Measurements from ENCODE around the gene FANCG. TPM values are rescaled to one million over a fixed set of nuclear protein-coding genes. Genes with fewer than 3 reads are reported as not detected.

FANCG gene
- total RNA-seq, 4 donors from 2014 or later = 5.5 to 13.0 (median 12.0) TPM

- TF ChIP-seq CTCF (IDR thresholded peaks at IDR 0.05; ENCODE audit: low read depth) = no peak
Measured at GRCh38 chr9:35042081-35042604, 37.6 kb downstream of the FANCG start.

- TF ChIP-seq CTCF (IDR thresholded peaks at IDR 0.05; ENCODE audit: low read depth) = no peak
Measured at GRCh38 chr9:35035851-35036701, 43.7 kb downstream of the FANCG start.

DNA sequence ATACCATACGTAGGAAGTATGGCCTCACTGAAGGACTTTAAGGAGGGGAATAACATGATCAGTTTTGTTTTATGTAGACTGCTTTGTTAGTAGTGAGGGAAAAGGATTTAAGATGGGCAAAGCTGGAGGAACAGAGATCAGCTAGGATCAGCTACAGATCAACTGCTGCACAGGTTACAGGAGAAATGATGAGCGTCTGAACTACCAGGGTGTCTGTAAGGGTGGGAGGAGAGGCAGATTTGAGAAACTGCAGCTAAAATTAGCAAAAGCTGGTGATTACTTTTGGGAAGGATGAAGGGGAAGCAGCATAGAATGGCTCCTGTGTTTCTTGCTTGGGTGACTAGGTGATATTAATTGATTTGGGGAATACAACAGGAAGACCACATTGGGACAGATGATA lies 46.6 kb downstream of the FANCG start:
- no peak for TF ChIP-seq CTCF (IDR thresholded peaks at IDR 0.05; ENCODE audit: low read depth)

DNA sequence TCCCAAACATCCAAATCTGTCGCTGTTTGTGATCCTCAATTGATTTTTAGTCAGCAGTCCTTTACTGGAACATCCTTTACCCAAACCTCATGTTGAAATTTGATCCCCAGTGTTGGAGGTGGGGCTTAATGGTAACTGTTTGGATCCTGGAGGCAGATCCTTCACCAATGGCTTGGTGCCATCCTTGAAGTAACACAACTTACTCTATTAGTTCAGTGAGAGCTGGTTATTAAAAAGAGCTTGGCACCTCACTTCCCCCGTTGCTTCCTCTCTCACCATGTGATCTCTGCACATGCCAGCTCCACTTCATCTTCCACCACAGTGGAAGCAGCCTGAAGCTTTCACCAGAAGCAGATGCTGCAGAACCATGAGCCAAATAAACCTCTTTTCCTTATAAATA lies 49.9 kb downstream of the FANCG start:
- TF ChIP-seq CTCF (IDR thresholded peaks at IDR 0.05; ENCODE audit: low read depth) = no peak

GRCh38 chr9:35029241-35029640 lies 50.5 kb downstream of the FANCG start:
- no peak for TF ChIP-seq CTCF (IDR thresholded peaks at IDR 0.05; ENCODE audit: low read depth)

GRCh38 chr9:35028341-35028740 lies 51.4 kb downstream of the FANCG start:
- TF ChIP-seq CTCF (IDR thresholded peaks at IDR 0.05; ENCODE audit: low read depth) = no peak

DNA sequence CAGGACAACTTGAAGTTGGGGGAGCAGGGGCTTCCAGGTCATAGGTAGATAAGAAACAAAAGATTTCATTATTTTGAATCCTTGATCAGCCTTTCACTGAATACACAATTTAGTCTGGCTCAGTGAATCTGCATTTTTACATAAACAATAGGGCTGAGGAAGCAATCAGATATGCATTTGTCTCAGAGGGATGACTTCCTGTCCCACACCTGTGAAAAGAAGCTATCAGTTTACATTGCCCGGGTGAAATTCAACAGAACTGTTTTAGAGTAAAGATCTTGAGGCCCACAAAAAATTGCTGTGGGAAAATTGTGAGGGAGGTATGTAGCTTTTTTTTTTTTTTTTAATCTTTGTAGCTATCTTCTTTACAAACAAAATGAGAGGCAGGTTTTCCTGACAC lies 51.9 kb downstream of the FANCG start:
- TF ChIP-seq CTCF (IDR thresholded peaks at IDR 0.05; ENCODE audit: low read depth) = no peak

Data from subcutaneous adipose tissue (tissue), 4 donors.